OCI-LY7 (cell line): ENCODE results near the gene ATAD3C. TPM values are rescaled to one million over a fixed set of nuclear protein-coding genes. Genes with fewer than 3 reads are reported as not detected.
"Not testable (repeated sequence)": the region's sequence is repeated elsewhere in the genome, so short reads cannot be mapped to it uniquely, and the experiment has no call there.

Experiments
- BruUV-seq: library from RNA; stranded (reverse); fragments of 400-500 nt; replicated peaks from 2 replicates; lab custom pipeline; 2021; lab: Mats Ljungman, UMichigan
- CTCF ChIA-PET: fragments of 300-600 bp; sonication (Branson Sonifier 250); formaldehyde crosslinking; loops from one replicate; lab custom pipeline; 2022; ENCODE audit warnings: antibody characterized with exemption; ENCODE audit not compliant: unreplicated experiment; lab: Charles Lee
- POLR2A ChIA-PET: fragments of 300-600 bp; sonication (Branson Sonifier 250); formaldehyde crosslinking; loops from one replicate; lab custom pipeline; 2022; ENCODE audit warnings: antibody characterized with exemption; lab: Charles Lee
- DNase-seq: peaks from one replicate; pipeline ENCODE4 v3.0.0-alpha.2; 2015; ENCODE audit warnings: low spot score
- H2AFZ ChIP-seq: fragments of 200-600 bp; sonication (generic), shearing (Covaris generic); 2 replicates; pipeline ENCODE4 v1.6.1; 2014; ENCODE audit warnings: mild to moderate bottlenecking, antibody characterized with exemption, low read length, moderate library complexity
- H3K27ac ChIP-seq: fragments of 200-600 bp; sonication (generic); 2 replicates; pipeline ENCODE4 v1.5.1; 2014; ENCODE audit warnings: mixed run types, low read depth, mild to moderate bottlenecking, moderate library complexity, low read length, inconsistent platforms; ENCODE audit not compliant: poor library complexity, severe bottlenecking
- H3K36me3 ChIP-seq: fragments of 200-600 bp; sonication (generic); 2 replicates; pipeline ENCODE4 v1.6.1; 2014; ENCODE audit warnings: mild to moderate bottlenecking, antibody characterized with exemption, low read length, moderate library complexity, mixed read lengths; ENCODE audit not compliant: insufficient read depth
- H3K4me1 ChIP-seq: fragments of 200-600 bp; sonication (generic); 2 replicates; pipeline ENCODE4 v1.5.1; 2014; ENCODE audit warnings: mild to moderate bottlenecking, low read length; ENCODE audit not compliant: insufficient read depth, poor library complexity, severe bottlenecking
- H3K4me2 ChIP-seq: fragments of 200-600 bp; sonication (generic); 2 replicates; pipeline ENCODE4 v1.6.1; 2014; ENCODE audit warnings: mild to moderate bottlenecking, low read length
- H3K4me3 ChIP-seq: fragments of 200-600 bp; sonication (generic); 2 replicates; pipeline ENCODE4 v1.5.1; 2014; ENCODE audit warnings: mild to moderate bottlenecking, low read depth, low read length; ENCODE audit not compliant: poor library complexity, severe bottlenecking
- H3K79me2 ChIP-seq: fragments of 200-600 bp; sonication (generic); 2 replicates; pipeline ENCODE4 v1.6.1; 2016; ENCODE audit warnings: low read depth, mild to moderate bottlenecking, low read length, moderate library complexity, mixed read lengths; ENCODE audit not compliant: insufficient read depth
- H3K9me2 ChIP-seq: fragments of 200-600 bp; sonication (generic); 2 replicates; pipeline ENCODE4 v1.6.1; 2016; ENCODE audit warnings: mild to moderate bottlenecking, low read length, mixed read lengths; ENCODE audit not compliant: insufficient read depth
- H3K9me3 ChIP-seq: fragments of 200-600 bp; sonication (generic); 2 replicates; pipeline ENCODE4 v1.6.1; 2014; ENCODE audit warnings: mild to moderate bottlenecking, mixed run types, low read length, mixed read lengths
- H4K20me1 ChIP-seq: fragments of 200-600 bp; sonication (generic); 2 replicates; pipeline ENCODE4 v1.6.1; 2014; ENCODE audit warnings: mild to moderate bottlenecking, antibody characterized with exemption, low read length, moderate library complexity, mixed read lengths; ENCODE audit not compliant: insufficient read depth
- EZH2phosphoT487 ChIP-seq: fragments of 200-600 bp; sonication (generic); IDR thresholded peaks from 2 replicates; pipeline ENCODE4 v1.6.1; 2018; ENCODE audit warnings: low read depth, borderline replicate concordance, mild to moderate bottlenecking, mixed run types, antibody characterized with exemption, low read length, moderate library complexity, mixed read lengths
- intact Hi-C: fragments of 100-400 bp; cut with micrococcal nuclease; formaldehyde crosslinking; loops from one replicate; pipeline ENCODE4 v1.10.0; 2022; ENCODE audit not compliant: unreplicated experiment
- total RNA-seq, 2 experiments: library from RNA; depleted of rRNA in 1 of 2; stranded (reverse); fragments of >200 nt in 1 of 2; shearing (Covaris generic) in 1 of 2; gene quantifications; 2 replicates each; pipeline ENCODE4 v1.2.3, GENCODE V29; 2014 to 2022
- TF ChIP-seq, protein P1 (sequence below): fragments of 200-600 bp; sonication (generic); conservative IDR thresholded peaks from 2 replicates; pipeline ENCODE4 v1.5.1; 2014; ENCODE audit warnings: mild to moderate bottlenecking, antibody characterized with exemption, low read length, moderate library complexity, mixed read lengths

Gene ATAD3C
- total RNA-seq, 2 experiments from 2014 or later = 1.6 to 3.0 TPM

DNA sequence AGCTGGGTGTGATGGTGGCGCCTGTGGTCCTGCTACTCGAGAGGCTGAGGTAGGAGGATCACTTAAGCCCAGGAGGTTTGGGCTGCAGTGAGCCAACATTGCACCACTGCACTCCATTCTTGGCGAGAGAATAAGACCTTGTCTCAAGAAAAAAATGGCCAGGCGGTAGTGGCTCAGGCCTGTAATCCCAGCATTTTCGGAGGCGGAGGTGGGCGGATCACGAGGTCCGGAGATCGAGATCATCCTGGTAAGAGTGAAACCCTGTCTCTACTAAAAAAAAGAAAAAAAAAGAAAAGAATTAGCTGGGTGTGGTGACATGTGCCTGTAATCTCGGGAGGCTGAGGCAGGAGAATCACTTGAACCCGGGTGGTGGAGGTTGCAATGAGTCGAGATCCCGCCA lies 33.4 kb downstream of the ATAD3C start:
- ChIA-PET POLR2A (no interaction called here), CTCF (no interaction called here)
- Histone ChIP-seq H2AFZ (no peak overlapping the region), H3K4me1 (no peaks in the 10 kb centered on the region), H3K9me2 (no peaks in the 10 kb centered on the region), H3K4me2 (no peak overlapping the region), H3K4me3 (no peak overlapping the region), H4K20me1 (no peaks in the 10 kb centered on the region), H3K9me3 (no peaks in the 10 kb centered on the region), H3K27ac (no peak overlapping the region), H3K36me3 (peaks cover 66% of the 10 kb centered on the region), H3K79me2 (no peaks in the 10 kb centered on the region)
- DNase-seq = no peak
- TF ChIP-seq, protein P1, sequence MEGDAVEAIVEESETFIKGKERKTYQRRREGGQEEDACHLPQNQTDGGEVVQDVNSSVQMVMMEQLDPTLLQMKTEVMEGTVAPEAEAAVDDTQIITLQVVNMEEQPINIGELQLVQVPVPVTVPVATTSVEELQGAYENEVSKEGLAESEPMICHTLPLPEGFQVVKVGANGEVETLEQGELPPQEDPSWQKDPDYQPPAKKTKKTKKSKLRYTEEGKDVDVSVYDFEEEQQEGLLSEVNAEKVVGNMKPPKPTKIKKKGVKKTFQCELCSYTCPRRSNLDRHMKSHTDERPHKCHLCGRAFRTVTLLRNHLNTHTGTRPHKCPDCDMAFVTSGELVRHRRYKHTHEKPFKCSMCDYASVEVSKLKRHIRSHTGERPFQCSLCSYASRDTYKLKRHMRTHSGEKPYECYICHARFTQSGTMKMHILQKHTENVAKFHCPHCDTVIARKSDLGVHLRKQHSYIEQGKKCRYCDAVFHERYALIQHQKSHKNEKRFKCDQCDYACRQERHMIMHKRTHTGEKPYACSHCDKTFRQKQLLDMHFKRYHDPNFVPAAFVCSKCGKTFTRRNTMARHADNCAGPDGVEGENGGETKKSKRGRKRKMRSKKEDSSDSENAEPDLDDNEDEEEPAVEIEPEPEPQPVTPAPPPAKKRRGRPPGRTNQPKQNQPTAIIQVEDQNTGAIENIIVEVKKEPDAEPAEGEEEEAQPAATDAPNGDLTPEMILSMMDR = no peak
- TF ChIP-seq EZH2phosphoT487 = no peak
- no TSS peak for BruUV-seq
- intact Hi-C loops = no loop called here

DNA sequence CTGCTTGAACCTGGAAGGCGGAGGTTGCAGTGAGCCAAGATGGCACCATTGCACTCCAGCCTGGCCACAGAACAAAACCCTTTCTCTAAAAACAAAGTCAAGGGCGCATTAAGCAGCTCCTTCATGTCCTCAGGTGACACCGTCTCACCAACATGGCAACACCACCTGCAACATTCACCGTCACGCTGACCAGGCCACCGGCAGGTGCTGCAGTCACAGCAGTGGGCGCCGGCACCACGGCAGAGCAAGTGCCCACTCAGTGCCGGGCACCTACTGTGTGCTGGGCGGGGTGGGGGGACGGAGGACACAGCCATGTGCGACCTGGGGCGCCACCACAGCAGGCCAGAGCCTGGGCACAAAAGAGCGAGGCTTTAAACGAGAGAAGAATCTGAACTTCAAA lies 34.2 kb downstream of the ATAD3C start:
- no peaks in the 10 kb centered on the region for H4K20me1 ChIP-seq
- H2AFZ ChIP-seq = no peak overlapping the region
- H3K9me2 ChIP-seq = no peaks in the 10 kb centered on the region
- ChIA-PET CTCF (no interaction called here), POLR2A (no interaction called here)
- no peak for DNase-seq
- no peak overlapping the region for H3K4me2 ChIP-seq
- BruUV-seq = TSS peak; percentile 55
- TF ChIP-seq EZH2phosphoT487 = no peak
- TF ChIP-seq, protein P1 = no peak
- intact Hi-C loops = no loop called here
- no peaks in the 10 kb centered on the region for H3K79me2 ChIP-seq
- H3K4me3 ChIP-seq = no peak overlapping the region
- H3K36me3 ChIP-seq = peaks cover 69% of the 10 kb centered on the region
- no peak overlapping the region for H3K27ac ChIP-seq
- H3K4me1 ChIP-seq = no peaks in the 10 kb centered on the region
- H3K9me3 ChIP-seq = no peaks in the 10 kb centered on the region

DNA sequence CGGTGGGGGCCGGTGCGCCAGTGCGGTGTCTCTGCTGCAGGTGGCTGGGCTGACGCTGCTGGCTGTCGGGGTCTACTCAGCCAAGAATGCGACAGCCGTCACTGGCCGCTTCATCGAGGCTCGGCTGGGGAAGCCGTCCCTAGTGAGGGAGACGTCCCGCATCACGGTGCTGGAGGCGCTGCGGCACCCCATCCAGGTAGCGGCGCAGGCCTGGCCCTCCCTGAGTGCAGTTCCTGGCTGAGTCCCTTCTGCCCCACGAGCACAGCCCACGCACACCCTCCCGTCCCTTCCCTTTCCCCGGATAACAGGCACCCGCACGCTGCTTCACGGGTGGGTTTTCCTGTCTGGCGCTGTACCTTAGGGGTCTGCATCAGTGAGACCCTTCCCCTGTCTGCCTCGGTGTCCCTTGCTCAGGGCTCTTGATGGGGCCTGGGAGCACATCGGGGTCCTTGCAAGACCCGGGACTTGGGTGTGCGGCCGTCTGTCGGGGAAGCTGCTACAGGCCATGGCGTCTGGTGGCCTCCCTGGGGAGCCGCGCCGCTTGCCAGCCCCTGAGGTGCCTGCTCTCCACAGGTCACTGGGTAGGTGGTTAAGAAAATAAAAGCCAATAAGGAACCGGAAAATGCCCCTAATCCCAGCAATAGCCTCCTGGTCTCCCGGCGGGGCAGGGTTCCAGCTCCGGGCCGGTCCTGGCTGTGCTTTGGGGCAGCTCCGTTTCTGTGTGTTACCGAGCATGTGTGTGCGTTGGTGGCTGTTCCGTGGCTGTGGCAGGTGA lies 35.7 kb downstream of the ATAD3C start:
- CTCF ChIA-PET = not testable (repeated sequence)

DNA sequence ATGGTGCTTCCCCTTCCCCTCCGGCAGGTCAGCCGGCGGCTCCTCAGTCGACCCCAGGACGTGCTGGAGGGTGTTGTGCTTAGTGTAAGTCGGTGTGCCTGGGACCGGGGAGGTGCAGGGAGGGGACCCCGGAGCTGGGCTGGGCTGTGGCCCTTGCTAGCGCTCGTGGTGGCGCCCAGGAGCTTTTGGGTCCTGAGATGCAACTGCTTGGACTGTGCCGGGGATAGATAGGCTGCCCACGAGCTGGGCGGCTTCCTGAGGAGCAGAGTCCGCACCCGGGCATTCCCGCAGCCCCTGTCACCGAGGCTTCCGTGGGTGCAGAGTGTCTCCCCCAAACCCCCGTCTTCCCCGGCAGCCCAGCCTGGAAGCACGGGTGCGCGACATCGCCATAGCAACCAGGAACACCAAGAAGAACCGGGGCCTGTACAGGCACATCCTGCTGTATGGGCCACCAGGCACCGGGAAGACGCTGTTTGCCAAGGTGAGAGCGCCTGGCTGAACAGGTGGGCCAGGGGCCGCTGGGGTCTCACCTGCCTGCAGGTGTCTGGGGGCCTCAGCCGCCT lies 36.3 kb downstream of the ATAD3C start:
- H4K20me1 ChIP-seq, BruUV-seq, H3K9me3 ChIP-seq, H3K4me2 ChIP-seq, H2AFZ ChIP-seq, DNase-seq, intact Hi-C loops, H3K27ac ChIP-seq, H3K79me2 ChIP-seq, POLR2A ChIA-PET, H3K4me3 ChIP-seq, CTCF ChIA-PET, H3K4me1 ChIP-seq, H3K9me2 ChIP-seq: not testable (repeated sequence)
- peaks cover 73% of the 10 kb centered on the region for H3K36me3 ChIP-seq

More for the DNA sequence above, 35.7 kb downstream of the ATAD3C start:
- H3K9me3 ChIP-seq, H3K4me1 ChIP-seq, H3K4me3 ChIP-seq, H3K4me2 ChIP-seq, H3K27ac ChIP-seq, H4K20me1 ChIP-seq, DNase-seq, H3K79me2 ChIP-seq, BruUV-seq, H2AFZ ChIP-seq, POLR2A ChIA-PET, H3K9me2 ChIP-seq, intact Hi-C loops: not testable (repeated sequence)
- H3K36me3 ChIP-seq = peaks cover 71% of the 10 kb centered on the region
